ENCODE data around the gene RBM15B. TPM values are rescaled to one million over a fixed set of nuclear protein-coding genes. Genes with fewer than 3 reads are reported as not detected.
"Not testable (repeated sequence)": the region's sequence is repeated elsewhere in the genome, so short reads cannot be mapped to it uniquely, and the experiment has no call there.

RBM15B gene
- total RNA-seq, 1 donor = 25.3 TPM

- H3K4me1 ChIP-seq (ENCODE audit: insufficient read depth, low read length) = peaks cover 48% of the 10 kb centered on the region
- peak within 1 kb of the TSS; percentile 87 for H3K4me3 ChIP-seq (ENCODE audit: low read length)
- H3K9me3 ChIP-seq (ENCODE audit: low read depth, low read length) = no peaks in the 10 kb centered on the region
- no peaks in the 10 kb centered on the region for H3K27me3 ChIP-seq (ENCODE audit: insufficient read depth, low read length)
Observed at GRCh38 chr3:51384726-51385473, 6.2 kb upstream of the RBM15B start, which contains the start of gene MANF. Gene MANF (plus strand): TSS chr3:51385291. CDS start chr3:51385343, 52 bp downstream.

DNA sequence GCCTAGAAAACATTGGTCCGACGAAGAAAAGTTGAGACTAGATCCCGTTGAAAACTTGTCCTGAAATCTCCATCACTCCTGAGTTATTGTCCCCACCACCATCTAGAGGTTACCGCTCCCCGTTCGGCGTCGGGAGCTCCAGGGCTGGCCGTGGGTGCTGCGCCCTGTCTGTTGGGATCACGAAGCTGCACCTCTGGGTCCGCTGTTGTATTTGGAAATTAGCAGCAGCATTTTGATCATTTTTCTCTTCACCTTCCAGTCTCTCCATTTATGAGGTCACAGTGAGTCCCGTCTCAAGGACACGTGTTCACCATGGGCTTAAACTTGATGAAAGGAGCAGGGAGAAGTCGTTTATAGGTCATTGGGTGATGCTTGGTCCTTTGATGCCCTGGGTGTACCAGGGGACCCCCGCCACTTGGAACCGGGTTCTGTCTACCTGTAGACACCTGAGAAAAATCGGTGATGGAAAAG is 5.4 kb upstream of the RBM15B start:
- Histone ChIP-seq H3K4me3 (ENCODE audit: low read length) (peak overlapping the region; percentile 87), H3K4me1 (ENCODE audit: insufficient read depth, low read length) (peaks cover 56% of the 10 kb centered on the region), H3K27me3 (ENCODE audit: insufficient read depth, low read length) (no peaks in the 10 kb centered on the region), H3K9me3 (ENCODE audit: low read depth, low read length) (no peaks in the 10 kb centered on the region)

- Histone ChIP-seq H3K27me3 (ENCODE audit: insufficient read depth, low read length) (no peaks in the 10 kb centered on the region), H3K4me1 (ENCODE audit: insufficient read depth, low read length) (peaks cover 58% of the 10 kb centered on the region), H3K9me3 (ENCODE audit: low read depth, low read length) (no peaks in the 10 kb centered on the region), H3K4me3 (ENCODE audit: low read length) (peak overlapping the region; percentile 87)
Observed at GRCh38 chr3:51386159-51386851, 4.8 kb upstream of the RBM15B start.

GRCh38 chr3:51386852-51387229 is 4.2 kb upstream of the RBM15B start:
- Histone ChIP-seq H3K4me1 (ENCODE audit: insufficient read depth, low read length) (peaks cover 61% of the 10 kb centered on the region), H3K4me3 (ENCODE audit: low read length) (no peak overlapping the region), H3K27me3 (ENCODE audit: insufficient read depth, low read length) (no peaks in the 10 kb centered on the region), H3K9me3 (ENCODE audit: low read depth, low read length) (no peaks in the 10 kb centered on the region)

DNA sequence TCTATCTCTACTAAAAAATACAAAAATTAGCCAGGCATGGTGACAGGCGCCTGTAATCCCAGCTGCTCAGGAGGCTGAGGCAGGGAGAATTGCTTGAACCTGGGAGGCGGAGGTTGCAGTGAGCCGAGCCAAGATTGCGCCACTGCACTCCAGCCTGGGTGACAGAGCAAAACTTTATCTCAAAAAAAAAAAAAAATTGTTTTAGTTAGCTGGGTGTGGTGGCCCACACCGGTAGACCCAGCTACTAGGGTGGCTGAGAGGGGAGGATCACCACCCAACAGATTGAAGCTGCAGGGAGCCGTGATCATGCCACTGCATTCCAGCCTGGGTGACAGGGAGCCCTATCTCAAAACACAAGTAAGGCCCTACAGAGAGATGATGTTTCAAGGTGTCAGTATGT is 3.8 kb upstream of the RBM15B start:
- H3K9me3 ChIP-seq (ENCODE audit: low read depth, low read length); H3K4me3 ChIP-seq (ENCODE audit: low read length); H3K27me3 ChIP-seq (ENCODE audit: insufficient read depth, low read length): not testable (repeated sequence)
- peaks cover 65% of the 10 kb centered on the region for H3K4me1 ChIP-seq (ENCODE audit: insufficient read depth, low read length)

DNA sequence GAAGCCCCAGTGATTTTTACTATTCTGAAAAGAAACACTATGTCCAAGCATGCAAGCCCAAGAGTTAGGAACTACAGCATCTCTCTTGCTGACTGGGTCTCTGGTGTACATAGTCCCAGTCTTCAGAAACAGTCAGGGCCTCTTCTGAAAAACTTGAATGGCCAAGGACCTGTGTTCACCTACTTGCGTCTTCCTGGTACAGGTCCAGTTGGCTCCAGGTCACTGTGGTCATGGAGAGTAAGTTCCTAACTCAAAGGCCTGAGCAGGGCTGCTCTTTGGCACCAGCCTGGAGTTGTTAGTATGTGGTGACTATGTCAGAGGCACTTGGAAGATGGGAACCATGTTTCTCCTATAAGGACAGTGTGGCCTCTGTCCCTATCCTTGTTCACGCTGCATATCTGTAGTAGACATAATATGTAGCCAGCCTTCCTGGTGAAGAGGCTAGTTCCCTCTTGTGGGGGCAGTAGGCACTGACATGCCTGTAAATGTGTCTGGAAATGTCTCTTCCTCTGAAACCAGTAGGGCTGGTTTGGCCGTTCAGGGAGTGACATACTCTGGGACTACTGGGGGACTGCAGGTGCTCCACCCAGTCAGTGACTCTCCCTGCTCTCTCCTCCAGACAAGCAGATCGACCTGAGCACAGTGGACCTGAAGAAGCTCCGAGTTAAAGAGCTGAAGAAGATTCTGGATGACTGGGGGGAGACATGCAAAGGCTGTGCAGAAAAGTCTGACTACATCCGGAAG is 2.6 kb upstream of the RBM15B start:
- H3K9me3 ChIP-seq (ENCODE audit: low read depth, low read length) = no peaks in the 10 kb centered on the region
- peaks cover 76% of the 10 kb centered on the region for H3K4me1 ChIP-seq (ENCODE audit: insufficient read depth, low read length)

DNA sequence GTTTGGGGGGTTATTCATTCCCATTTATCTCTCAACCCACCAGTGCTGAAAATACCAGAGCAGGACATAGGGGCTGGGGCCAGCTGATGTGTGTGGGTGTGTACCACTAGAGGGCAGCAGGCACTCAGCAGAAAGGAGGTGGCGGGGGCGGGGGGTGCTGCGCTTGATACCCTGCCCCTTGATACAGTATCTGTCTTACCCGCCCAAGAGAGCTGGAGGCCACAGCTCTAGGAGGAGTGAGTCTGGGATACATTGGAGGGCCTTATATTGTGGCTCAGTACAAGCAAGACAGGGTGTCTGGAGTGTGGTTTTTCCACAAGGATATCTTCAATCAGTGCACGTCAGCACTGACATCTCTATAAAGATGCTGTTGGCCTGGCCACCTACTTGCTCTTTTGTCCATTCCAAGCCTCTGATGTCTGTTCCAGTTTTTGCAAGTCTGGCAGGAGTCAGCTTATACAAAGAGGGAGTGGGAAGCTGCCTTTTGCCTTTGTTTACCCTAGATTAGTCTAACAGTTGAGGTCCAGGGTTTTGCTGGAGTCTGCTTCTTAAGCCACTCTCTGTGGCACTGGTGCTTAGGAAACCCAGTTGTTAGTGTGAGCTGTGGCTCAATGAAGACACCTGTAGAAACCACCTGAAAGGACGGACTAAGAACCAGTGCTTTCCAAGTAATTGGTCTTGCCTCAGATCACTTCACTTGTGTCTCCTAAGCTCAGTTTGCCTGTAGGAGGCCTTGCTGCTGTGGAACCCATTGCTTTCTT is 1.5 kb upstream of the RBM15B start:
- no peak overlapping the region for H3K4me3 ChIP-seq (ENCODE audit: low read length)
- H3K9me3 ChIP-seq (ENCODE audit: low read depth, low read length) = no peaks in the 10 kb centered on the region
- H3K4me1 ChIP-seq (ENCODE audit: insufficient read depth, low read length) = peaks cover 80% of the 10 kb centered on the region
- no peaks in the 10 kb centered on the region for H3K27me3 ChIP-seq (ENCODE audit: insufficient read depth, low read length)

More for the DNA sequence above, 2.6 kb upstream of the RBM15B start:
- no peaks in the 10 kb centered on the region for H3K27me3 ChIP-seq (ENCODE audit: insufficient read depth, low read length)
- no peak overlapping the region for H3K4me3 ChIP-seq (ENCODE audit: low read length)

- Histone ChIP-seq H3K9me3 (ENCODE audit: low read depth, low read length) (no peaks in the 10 kb centered on the region), H3K4me3 (ENCODE audit: low read length) (peak overlapping the region; percentile 53), H3K27me3 (ENCODE audit: insufficient read depth, low read length) (no peaks in the 10 kb centered on the region), H3K4me1 (ENCODE audit: insufficient read depth, low read length) (peaks cover 82% of the 10 kb centered on the region)
Observed at GRCh38 chr3:51390246-51391074, 625 bp upstream of the RBM15B start.

DNA sequence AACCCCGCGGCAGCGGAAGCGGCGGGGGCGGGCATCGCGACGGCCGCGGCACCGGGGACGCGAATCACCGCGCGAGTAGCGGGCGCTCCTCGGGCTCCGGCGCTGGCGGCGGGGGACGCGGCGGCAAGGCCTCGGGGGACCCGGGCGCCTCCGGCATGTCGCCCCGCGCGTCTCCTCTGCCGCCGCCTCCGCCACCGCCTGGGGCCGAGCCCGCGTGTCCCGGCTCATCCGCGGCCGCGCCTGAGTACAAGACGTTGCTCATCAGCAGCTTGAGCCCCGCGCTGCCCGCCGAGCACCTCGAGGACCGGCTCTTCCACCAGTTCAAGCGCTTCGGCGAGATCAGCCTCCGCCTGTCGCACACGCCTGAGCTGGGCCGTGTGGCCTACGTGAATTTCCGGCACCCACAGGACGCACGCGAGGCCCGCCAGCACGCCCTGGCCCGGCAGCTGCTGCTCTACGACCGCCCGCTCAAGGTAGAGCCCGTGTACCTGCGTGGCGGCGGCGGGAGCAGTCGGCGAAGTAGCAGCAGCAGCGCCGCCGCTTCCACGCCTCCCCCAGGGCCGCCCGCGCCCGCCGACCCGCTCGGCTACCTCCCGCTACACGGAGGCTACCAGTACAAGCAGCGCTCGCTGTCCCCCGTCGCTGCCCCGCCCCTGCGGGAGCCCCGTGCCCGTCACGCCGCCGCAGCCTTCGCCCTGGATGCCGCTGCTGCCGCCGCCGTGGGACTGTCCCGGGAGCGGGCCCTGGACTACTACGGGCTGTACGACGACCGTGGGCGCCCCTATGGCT is 675 bp downstream of the RBM15B start:
- peaks cover 75% of the 10 kb centered on the region for H3K4me1 ChIP-seq (ENCODE audit: insufficient read depth, low read length)
- no peaks in the 10 kb centered on the region for H3K9me3 ChIP-seq (ENCODE audit: low read depth, low read length)
- H3K27me3 ChIP-seq (ENCODE audit: insufficient read depth, low read length) = no peaks in the 10 kb centered on the region
- peak overlapping the region; percentile 53 for H3K4me3 ChIP-seq (ENCODE audit: low read length)

GRCh38 chr3:51392355-51393133 is 1.5 kb downstream of the RBM15B start:
- Histone ChIP-seq H3K4me1 (ENCODE audit: insufficient read depth, low read length) (peaks cover 67% of the 10 kb centered on the region), H3K9me3 (ENCODE audit: low read depth, low read length) (no peaks in the 10 kb centered on the region), H3K4me3 (ENCODE audit: low read length) (no peak overlapping the region), H3K27me3 (ENCODE audit: insufficient read depth, low read length) (no peaks in the 10 kb centered on the region)

DNA sequence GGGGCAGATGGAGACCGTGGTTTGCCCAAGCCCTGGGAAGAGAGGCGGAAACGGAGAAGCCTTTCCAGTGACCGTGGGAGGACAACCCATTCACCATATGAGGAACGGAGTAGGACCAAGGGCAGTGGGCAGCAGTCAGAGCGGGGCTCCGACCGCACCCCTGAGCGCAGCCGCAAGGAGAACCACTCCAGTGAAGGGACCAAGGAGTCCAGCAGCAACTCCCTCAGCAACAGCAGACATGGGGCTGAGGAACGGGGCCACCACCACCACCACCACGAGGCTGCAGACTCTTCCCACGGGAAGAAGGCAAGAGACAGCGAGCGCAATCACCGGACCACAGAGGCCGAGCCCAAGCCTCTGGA is 2.0 kb downstream of the RBM15B start:
- no peaks in the 10 kb centered on the region for H3K9me3 ChIP-seq (ENCODE audit: low read depth, low read length)
- H3K27me3 ChIP-seq (ENCODE audit: insufficient read depth, low read length) = no peaks in the 10 kb centered on the region
- no peak overlapping the region for H3K4me3 ChIP-seq (ENCODE audit: low read length)
- H3K4me1 ChIP-seq (ENCODE audit: insufficient read depth, low read length) = peaks cover 62% of the 10 kb centered on the region

GRCh38 chr3:51393564-51393963 is 2.5 kb downstream of the RBM15B start:
- Histone ChIP-seq H3K27me3 (ENCODE audit: insufficient read depth, low read length) (no peaks in the 10 kb centered on the region), H3K9me3 (ENCODE audit: low read depth, low read length) (no peaks in the 10 kb centered on the region), H3K4me3 (ENCODE audit: low read length) (no peak overlapping the region), H3K4me1 (ENCODE audit: insufficient read depth, low read length) (peaks cover 58% of the 10 kb centered on the region)

- peaks cover 50% of the 10 kb centered on the region for H3K4me1 ChIP-seq (ENCODE audit: insufficient read depth, low read length)
- H3K4me3 ChIP-seq (ENCODE audit: low read length) = no peak overlapping the region
- H3K27me3 ChIP-seq (ENCODE audit: insufficient read depth, low read length) = no peaks in the 10 kb centered on the region
- H3K9me3 ChIP-seq (ENCODE audit: low read depth, low read length) = no peaks in the 10 kb centered on the region
Observed at GRCh38 chr3:51394541-51394940, 3.5 kb downstream of the RBM15B start.

All from mononuclear cell (primary cell).